GM04504 (cell line): ENCODE results near the gene POTEM.
"Not testable (repeated sequence)": the region's sequence is repeated elsewhere in the genome, so short reads cannot be mapped to it uniquely, and the experiment has no call there.

ENCODE experiments used
- DNase-seq: peaks from one replicate; pipeline ENCODE4 v3.0.0-alpha.2; 2012; ENCODE audit warnings: low read depth

POTEM gene

GRCh38 chr14:19038060-19038664, 70.9 kb downstream of the POTEM start:
- DNase-seq, result not testable (repeated sequence)

DNA sequence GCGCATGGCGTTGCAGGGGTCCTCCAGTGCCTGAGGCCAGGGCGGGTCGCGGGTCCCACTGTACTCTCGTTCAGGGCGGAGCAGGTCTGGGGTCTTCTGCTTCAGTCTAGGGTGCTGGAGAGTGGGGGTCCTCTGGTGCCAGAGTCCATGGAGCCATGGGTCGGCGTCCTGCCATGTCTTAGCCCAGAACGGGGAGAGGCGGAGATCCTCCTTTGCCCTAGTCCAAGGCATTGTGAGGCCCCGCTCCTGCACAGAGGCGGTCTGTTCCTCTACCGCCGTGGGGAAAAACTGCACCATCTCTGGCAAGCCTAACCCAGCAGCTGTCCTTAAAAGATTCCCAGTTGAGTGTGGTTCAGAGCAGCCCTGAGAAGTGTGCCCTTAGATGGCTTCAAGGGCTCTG, 71.6 kb downstream of the POTEM start:
- not testable (repeated sequence) for DNase-seq

GRCh38 chr14:19043384-19043783, 76.2 kb downstream of the POTEM start:
- not testable (repeated sequence) for DNase-seq
